ENCODE results near the gene ATXN1. TPM values are rescaled to one million over a fixed set of nuclear protein-coding genes. Genes with fewer than 3 reads are reported as not detected.

Gene ATXN1
- polyA plus RNA-seq, 1 donor (not counting 4 experiments of a cell fraction or from before 2014, with no cell fraction given): 9.7 TPM

DNA sequence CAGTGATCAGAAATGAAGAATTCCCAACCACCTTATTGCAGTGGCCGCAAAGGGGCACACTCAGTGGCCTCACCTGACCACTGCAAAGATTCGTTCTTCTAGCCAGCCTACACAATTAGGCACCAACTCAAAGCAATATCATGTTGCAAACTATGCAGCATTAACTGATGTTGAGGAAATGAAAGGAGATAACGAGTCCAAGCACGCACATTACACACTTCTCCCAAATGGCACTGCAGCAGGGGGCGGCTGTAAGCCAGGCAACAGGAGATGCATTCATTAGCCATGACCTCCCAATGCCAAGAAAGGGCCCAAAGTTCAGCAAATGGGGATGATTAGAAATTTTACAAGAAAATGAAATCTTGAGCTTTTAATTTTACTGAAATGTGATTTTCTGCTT, 39.3 kb downstream of the ATXN1 start:
- dilution Hi-C loops (cut with MboI; ENCODE audit: extremely low pct_ligation_motif_present, low sequenced_read_pairs): no loop called here

DNA sequence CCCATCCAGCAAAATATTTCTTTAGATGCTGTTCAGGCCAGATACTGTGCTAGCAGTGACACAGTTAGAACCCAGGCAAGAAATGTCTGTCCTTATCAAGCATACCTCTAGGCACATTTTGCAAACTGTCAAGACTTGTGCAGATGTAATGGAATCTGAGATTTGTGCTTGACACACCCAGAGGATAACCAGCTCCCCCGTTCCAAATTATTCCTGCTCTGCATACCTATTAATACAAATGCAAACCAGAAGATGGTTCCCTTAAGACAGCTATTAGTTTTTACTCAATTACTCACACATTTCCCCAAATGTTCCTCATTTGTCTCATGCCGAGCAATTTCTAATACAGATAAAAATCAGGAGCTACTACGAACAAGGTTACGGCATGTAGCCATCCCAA, 40.4 kb downstream of the ATXN1 start:
- peaks cover 67% of the 10 kb centered on the region for H3K4me1 ChIP-seq (ENCODE audit: control insufficient read depth, extremely low read depth, insufficient read depth, low read length)
- H4K20me1 ChIP-seq (ENCODE audit: control insufficient read depth, extremely low read depth, insufficient read depth, low read length): no peaks in the 10 kb centered on the region
- H3K27ac ChIP-seq (ENCODE audit: control insufficient read depth, insufficient read depth, low read length): peak overlapping the region; percentile 97
- peaks cover 0 to 7% of the 10 kb centered on the region in 2 experiments for H3K36me3 ChIP-seq (ENCODE audit: control insufficient read depth in 2 of 2, extremely low read depth in 1 of 2, insufficient read depth in 2 of 2, low read length in 2 of 2)
- dilution Hi-C loops (cut with MboI; ENCODE audit: extremely low pct_ligation_motif_present, low sequenced_read_pairs): no loop called here
- H3K4me2 ChIP-seq (ENCODE audit: control insufficient read depth, extremely low read depth, insufficient read depth, low read depth, low read length): peak overlapping the region; percentile 87
- no peak for TF ChIP-seq EZH2 (IDR thresholded peaks at IDR 0.05; ENCODE audit: low read length)
- TF ChIP-seq, protein P1, sequence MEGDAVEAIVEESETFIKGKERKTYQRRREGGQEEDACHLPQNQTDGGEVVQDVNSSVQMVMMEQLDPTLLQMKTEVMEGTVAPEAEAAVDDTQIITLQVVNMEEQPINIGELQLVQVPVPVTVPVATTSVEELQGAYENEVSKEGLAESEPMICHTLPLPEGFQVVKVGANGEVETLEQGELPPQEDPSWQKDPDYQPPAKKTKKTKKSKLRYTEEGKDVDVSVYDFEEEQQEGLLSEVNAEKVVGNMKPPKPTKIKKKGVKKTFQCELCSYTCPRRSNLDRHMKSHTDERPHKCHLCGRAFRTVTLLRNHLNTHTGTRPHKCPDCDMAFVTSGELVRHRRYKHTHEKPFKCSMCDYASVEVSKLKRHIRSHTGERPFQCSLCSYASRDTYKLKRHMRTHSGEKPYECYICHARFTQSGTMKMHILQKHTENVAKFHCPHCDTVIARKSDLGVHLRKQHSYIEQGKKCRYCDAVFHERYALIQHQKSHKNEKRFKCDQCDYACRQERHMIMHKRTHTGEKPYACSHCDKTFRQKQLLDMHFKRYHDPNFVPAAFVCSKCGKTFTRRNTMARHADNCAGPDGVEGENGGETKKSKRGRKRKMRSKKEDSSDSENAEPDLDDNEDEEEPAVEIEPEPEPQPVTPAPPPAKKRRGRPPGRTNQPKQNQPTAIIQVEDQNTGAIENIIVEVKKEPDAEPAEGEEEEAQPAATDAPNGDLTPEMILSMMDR (optimal IDR thresholded peaks at IDR 0.05 in 1 of 3, IDR thresholded peaks at IDR 0.05 in 1 of 3, conservative IDR thresholded peaks at IDR 0.05 in 1 of 3; ENCODE audit: extremely low read depth in 1 of 3, insufficient read depth in 2 of 3, low read length in 3 of 3): no peak
- no peak overlapping the region for H3K4me3 ChIP-seq (ENCODE audit: control insufficient read depth in 2 of 3, extremely low read depth in 1 of 3, insufficient read depth in 2 of 3, low read depth in 1 of 3, low read length in 3 of 3)
- DNase-seq (ENCODE audit: low read depth, low spot score) (no peak), FAIRE-seq (peak; percentile 73)
- H2AFZ ChIP-seq (ENCODE audit: control insufficient read depth, low read length): no peak overlapping the region
- H3K79me2 ChIP-seq (ENCODE audit: control insufficient read depth, insufficient read depth, low read length): peaks cover 4% of the 10 kb centered on the region
- H3K9me1 ChIP-seq (ENCODE audit: control insufficient read depth, extremely low read depth, insufficient read depth, low read length): no peaks in the 10 kb centered on the region
- H3K9ac ChIP-seq (ENCODE audit: control insufficient read depth, extremely low read depth, insufficient read depth, low read length): no peak overlapping the region
- H3K27me3 ChIP-seq (ENCODE audit: control insufficient read depth, extremely low read depth, insufficient read depth, low read length): no peaks in the 10 kb centered on the region
- H3K9me3 ChIP-seq (ENCODE audit: control insufficient read depth, low read depth, low read length): no peaks in the 10 kb centered on the region

More for the DNA sequence above, 39.3 kb downstream of the ATXN1 start:
- TF ChIP-seq EZH2 (IDR thresholded peaks at IDR 0.05; ENCODE audit: low read length): no peak
- TF ChIP-seq, protein P1 (optimal IDR thresholded peaks at IDR 0.05 in 1 of 3, IDR thresholded peaks at IDR 0.05 in 1 of 3, conservative IDR thresholded peaks at IDR 0.05 in 1 of 3; ENCODE audit: extremely low read depth in 1 of 3, insufficient read depth in 2 of 3, low read length in 3 of 3): peak in 1 of 3 experiments; percentile 53
- H3K36me3 ChIP-seq (ENCODE audit: control insufficient read depth in 2 of 2, extremely low read depth in 1 of 2, insufficient read depth in 2 of 2, low read length in 2 of 2): peaks cover 0 to 6% of the 10 kb centered on the region in 2 experiments
- H2AFZ ChIP-seq (ENCODE audit: control insufficient read depth, low read length): no peak overlapping the region
- H3K4me1 ChIP-seq (ENCODE audit: control insufficient read depth, extremely low read depth, insufficient read depth, low read length): peaks cover 76% of the 10 kb centered on the region
- peak overlapping the region in 2 of 3 experiments; percentile 43 to 47 for H3K4me3 ChIP-seq (ENCODE audit: control insufficient read depth in 2 of 3, extremely low read depth in 1 of 3, insufficient read depth in 2 of 3, low read depth in 1 of 3, low read length in 3 of 3)
- no peaks in the 10 kb centered on the region for H4K20me1 ChIP-seq (ENCODE audit: control insufficient read depth, extremely low read depth, insufficient read depth, low read length)
- H3K9ac ChIP-seq (ENCODE audit: control insufficient read depth, extremely low read depth, insufficient read depth, low read length): peak overlapping the region; percentile 73
- no peaks in the 10 kb centered on the region for H3K9me1 ChIP-seq (ENCODE audit: control insufficient read depth, extremely low read depth, insufficient read depth, low read length)
- no peak for DNase-seq (ENCODE audit: low read depth, low spot score)
- H3K27ac ChIP-seq (ENCODE audit: control insufficient read depth, insufficient read depth, low read length): peak overlapping the region; percentile 97
- peak overlapping the region; percentile 87 for H3K4me2 ChIP-seq (ENCODE audit: control insufficient read depth, extremely low read depth, insufficient read depth, low read depth, low read length)
- H3K27me3 ChIP-seq (ENCODE audit: control insufficient read depth, extremely low read depth, insufficient read depth, low read length): no peaks in the 10 kb centered on the region
- no peaks in the 10 kb centered on the region for H3K9me3 ChIP-seq (ENCODE audit: control insufficient read depth, low read depth, low read length)
- H3K79me2 ChIP-seq (ENCODE audit: control insufficient read depth, insufficient read depth, low read length): peaks cover 4% of the 10 kb centered on the region
- peak; percentile 93 for FAIRE-seq

Measured in keratinocyte (primary cell).